Nephron progenitor cell (in vitro differentiated cells): Measurements from ENCODE around the gene ATF2.

ENCODE experiments used
- DNase-seq: peaks from one replicate; pipeline ENCODE4 v3.0.0; 2021
- H3K27ac Mint-ChIP-seq: 2 replicates; pipeline ENCODE4 v1.8.0; 2021; ENCODE audit warnings: mild to moderate bottlenecking, moderate library complexity, mixed read lengths
- H3K27me3 Mint-ChIP-seq: 2 replicates; pipeline ENCODE4 v1.8.0; 2021; ENCODE audit warnings: mild to moderate bottlenecking, low read depth, mixed read lengths; ENCODE audit not compliant: poor library complexity
- H3K36me3 Mint-ChIP-seq: 2 replicates; pipeline ENCODE4 v1.8.0; 2021; ENCODE audit warnings: low read depth, mixed read lengths
- H3K4me1 Mint-ChIP-seq: 2 replicates; pipeline ENCODE4 v1.8.0; 2021; ENCODE audit warnings: mixed read lengths
- H3K4me3 Mint-ChIP-seq: 2 replicates; pipeline ENCODE4 v1.8.0; 2021; ENCODE audit warnings: mild to moderate bottlenecking, moderate library complexity, mixed read lengths
- H3K9me3 Mint-ChIP-seq: 2 replicates; pipeline ENCODE4 v1.8.0; 2021; ENCODE audit warnings: mild to moderate bottlenecking, moderate library complexity, mixed read lengths
- CTCF ChIP-seq: fragments of 200-600 bp; sonication (generic); IDR thresholded peaks from 2 replicates; pipeline ENCODE4 v1.5.0; 2021; ENCODE audit warnings: antibody characterized with exemption

The ATF2 gene

DNA sequence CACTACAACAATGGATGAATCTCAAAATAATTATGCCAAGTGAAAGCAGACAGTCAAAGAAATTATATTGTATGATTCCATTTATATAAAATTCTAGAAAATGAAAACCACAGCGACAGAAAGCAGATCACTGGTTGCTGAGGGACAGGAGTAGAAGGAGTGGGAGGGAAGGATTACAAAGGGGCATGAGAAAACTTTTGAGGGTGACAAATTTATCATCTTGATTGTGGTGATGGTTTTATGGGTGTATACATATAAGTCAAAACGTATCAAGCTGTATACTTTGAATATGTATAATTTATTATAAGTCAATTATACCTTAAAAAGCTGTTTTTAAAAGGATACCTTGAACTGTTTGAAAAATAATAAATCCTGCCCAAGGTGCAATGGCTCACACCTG, 27.7 kb downstream of the ATF2 start:
- Mint-ChIP-seq H3K4me1 (no peaks in the 10 kb centered on the region), H3K36me3 (peaks cover 85% of the 10 kb centered on the region), H3K27me3 (no peaks in the 10 kb centered on the region), H3K9me3 (peaks cover 4% of the 10 kb centered on the region), H3K4me3 (no peak overlapping the region), H3K27ac (no peak overlapping the region)
- no peak for DNase-seq
- TF ChIP-seq CTCF = no peak

DNA sequence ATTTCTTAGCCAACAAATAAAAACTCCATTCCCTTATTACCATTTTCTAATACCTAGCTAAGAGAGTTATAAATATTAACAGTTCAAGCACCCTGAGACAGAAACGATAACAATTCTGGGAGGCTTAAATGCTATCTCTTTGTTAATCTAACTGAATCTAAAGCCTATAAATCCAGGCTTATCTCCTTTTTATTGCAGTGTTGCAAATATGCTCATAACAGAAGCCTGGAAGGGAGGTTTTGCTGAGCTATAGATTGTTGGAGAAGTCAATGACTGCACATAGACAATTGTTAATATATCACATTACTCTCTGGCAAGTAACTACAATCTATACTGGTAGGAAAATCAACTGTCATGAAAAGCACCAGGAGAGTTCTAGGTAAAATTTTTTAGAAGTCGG, 30.2 kb downstream of the ATF2 start:
- TF ChIP-seq CTCF = no peak
- peaks cover 84% of the 10 kb centered on the region for H3K36me3 Mint-ChIP-seq
- H3K9me3 Mint-ChIP-seq = peaks cover 4% of the 10 kb centered on the region

DNA sequence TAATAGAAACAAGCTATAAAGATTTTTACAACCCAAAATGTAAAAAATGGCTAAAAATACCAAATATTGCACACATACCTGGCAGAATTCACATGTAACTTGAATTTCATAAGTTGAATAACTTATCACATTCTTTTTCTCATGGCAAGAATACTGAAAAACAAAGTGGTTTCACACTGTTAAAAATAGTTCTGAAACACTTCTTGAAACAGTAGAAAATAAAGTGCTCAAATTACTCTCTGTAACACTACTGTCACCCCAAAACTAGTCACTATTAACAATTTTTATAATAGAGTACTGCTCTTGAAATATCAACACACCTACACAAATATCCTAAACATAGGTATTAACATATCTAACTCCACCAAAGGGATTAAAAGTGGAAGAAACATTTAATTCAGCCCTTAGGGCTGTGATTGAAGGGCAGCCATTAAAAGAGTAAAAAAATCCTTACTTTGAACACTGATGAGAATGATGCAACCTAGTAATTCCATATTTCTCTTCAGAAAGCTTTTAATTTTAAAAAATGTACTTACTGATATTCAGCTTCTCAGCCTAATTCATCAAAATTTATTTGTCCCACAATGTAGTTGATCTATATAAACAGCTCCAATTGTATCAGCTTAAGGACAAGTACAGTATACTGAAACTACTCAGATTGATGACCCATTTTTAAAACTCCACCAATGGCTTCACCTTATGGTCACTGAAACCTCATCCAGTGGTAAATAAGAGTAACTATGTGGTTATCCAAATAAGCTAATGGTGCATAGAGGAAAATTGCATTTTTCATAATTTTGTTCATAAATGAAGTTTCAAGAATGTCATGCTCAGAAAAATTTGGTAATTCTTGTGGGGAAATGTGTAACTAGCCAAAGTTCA, 31.4 kb downstream of the ATF2 start:
- no peak overlapping the region for H3K27ac Mint-ChIP-seq
- no peaks in the 10 kb centered on the region for H3K4me1 Mint-ChIP-seq

More for the DNA sequence above, 30.2 kb downstream of the ATF2 start:
- no peak for DNase-seq
- Mint-ChIP-seq H3K27ac (peak overlapping the region; percentile 77), H3K27me3 (no peaks in the 10 kb centered on the region), H3K4me3 (no peak overlapping the region), H3K4me1 (no peaks in the 10 kb centered on the region)

DNA sequence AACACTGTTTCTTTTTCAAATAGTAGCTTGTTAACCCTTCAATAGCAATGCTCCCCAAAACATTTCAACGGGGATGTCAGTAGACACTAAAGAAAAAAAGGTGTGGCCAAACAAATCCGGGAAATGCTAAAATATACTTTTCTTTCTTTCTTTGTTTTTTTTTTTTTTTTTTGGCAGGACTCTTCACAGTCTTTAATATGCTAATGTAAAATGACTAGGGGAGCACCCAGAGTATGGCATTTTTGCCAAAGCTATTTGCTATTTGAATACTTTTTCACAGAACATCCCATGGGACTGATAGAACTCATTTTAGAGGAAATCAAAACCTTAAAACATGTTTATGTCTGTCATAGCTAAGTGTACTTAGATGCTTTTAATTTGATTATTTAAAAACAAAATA, 32.1 kb downstream of the ATF2 start:
- H3K4me1 Mint-ChIP-seq = no peaks in the 10 kb centered on the region
- H3K27ac Mint-ChIP-seq = no peak overlapping the region
- H3K36me3 Mint-ChIP-seq = peaks cover 81% of the 10 kb centered on the region
- no peaks in the 10 kb centered on the region for H3K9me3 Mint-ChIP-seq
- H3K4me3 Mint-ChIP-seq = no peak overlapping the region
- TF ChIP-seq CTCF = no peak
- DNase-seq = no peak
- H3K27me3 Mint-ChIP-seq = no peaks in the 10 kb centered on the region

More for the DNA sequence above, 31.4 kb downstream of the ATF2 start:
- Mint-ChIP-seq H3K36me3 (peaks cover 81% of the 10 kb centered on the region), H3K9me3 (no peaks in the 10 kb centered on the region), H3K4me3 (no peak overlapping the region), H3K27me3 (no peaks in the 10 kb centered on the region)
- no peak for DNase-seq
- TF ChIP-seq CTCF = no peak

GRCh38 chr2:175135177-175135576, 32.8 kb downstream of the ATF2 start:
- DNase-seq = no peak
- Mint-ChIP-seq H3K36me3 (peaks cover 86% of the 10 kb centered on the region), H3K27me3 (no peaks in the 10 kb centered on the region), H3K9me3 (no peaks in the 10 kb centered on the region), H3K27ac (peak overlapping the region; percentile 67), H3K4me3 (no peak overlapping the region), H3K4me1 (no peaks in the 10 kb centered on the region)
- no peak for TF ChIP-seq CTCF

- TF ChIP-seq CTCF = no peak
- Mint-ChIP-seq H3K4me1 (no peaks in the 10 kb centered on the region), H3K4me3 (no peak overlapping the region), H3K36me3 (peaks cover 81% of the 10 kb centered on the region), H3K9me3 (peaks cover 4% of the 10 kb centered on the region), H3K27me3 (no peaks in the 10 kb centered on the region), H3K27ac (no peak overlapping the region)
- no peak for DNase-seq
Observed at GRCh38 chr2:175131252-175131651, 36.8 kb downstream of the ATF2 start.
